HepG2 (cell line): ENCODE results near the gene CDHR5. TPM values are rescaled to one million over a fixed set of nuclear protein-coding genes. Genes with fewer than 3 reads are reported as not detected.

Experiments
- ATAC-seq: fragments of 200-7000 bp; cut with Tn5 transposase; 3 replicates; pipeline ENCODE4 v1.9.1; 2020; ENCODE audit warnings: mild to moderate bottlenecking, moderate library complexity
- BruUV-seq: library from RNA; stranded (reverse); fragments of 400-500 nt; replicated peaks from 2 replicates; lab custom pipeline; 2021; lab: Mats Ljungman, UMichigan
- CTCF ChIA-PET: fragments of 300-600 bp; formaldehyde crosslinking; extraction: SDS; loops from one replicate; lab custom pipeline; 2021; ENCODE audit warnings: low total read pairs, inconsistent platforms, low intra/inter-chr PET ratio; lab: Yijun Ruan, JAX
- POLR2A ChIA-PET: fragments of 350-600 bp; sonication (Branson Sonifier 250); formaldehyde crosslinking; loops from one replicate; lab custom pipeline; 2020; ENCODE audit warnings: antibody characterized with exemption, inconsistent platforms; lab: Yijun Ruan, JAX
- DNase-seq: peaks from one replicate; pipeline ENCODE4 v3.0.0-alpha.2; 2015; ENCODE audit warnings: low spot score
- FAIRE-seq: peaks from 3 replicates; lab custom pipeline; 2011; peaks lifted over from hg19 to GRCh38; lab: Jason Lieb, UNC
- H2AFZ ChIP-seq: one replicate; pipeline ENCODE4 v1.6.1; 2011; ENCODE audit warnings: low read length, inconsistent platforms
- H3K27ac ChIP-seq: fragments of 300-600 bp; 3 replicates; pipeline ENCODE4 v1.8.0; 2011; ENCODE audit warnings: mixed run types, mild to moderate bottlenecking, mixed read lengths, low read length, inconsistent platforms; ENCODE audit not compliant: insufficient read depth; ENCODE audit errors: extremely low read length
- H3K27me3 ChIP-seq, 2 experiments: fragments of 200-600 bp in 1 of 2; 2 replicates in 1 of 2; 3 replicates in 1 of 2; pipeline versions ENCODE4 v1.6.0 to v1.8.0; 2011; ENCODE audit warnings: low read length in 2 of 2, mild to moderate bottlenecking in 2 of 2, moderate library complexity in 2 of 2, inconsistent platforms in 1 of 2; ENCODE audit not compliant: insufficient read depth in 2 of 2, control insufficient read depth in 1 of 2
- H3K36me3 ChIP-seq, 2 experiments: fragments of 200-600 bp in 1 of 2; replicated peaks in 1 of 2; 2 replicates in 1 of 2; 3 replicates in 1 of 2; pipeline versions ENCODE4 v1.5.1 to v1.8.0; 2011; ENCODE audit warnings: low read length in 2 of 2, inconsistent platforms in 1 of 2; ENCODE audit not compliant: insufficient read depth in 2 of 2, control insufficient read depth in 1 of 2
- H3K4me1 ChIP-seq: 2 replicates; pipeline ENCODE4 v1.5.1; 2012; ENCODE audit warnings: low read length, inconsistent platforms; ENCODE audit not compliant: insufficient read depth
- H3K4me2 ChIP-seq: 2 replicates; pipeline ENCODE4 v1.6.0; 2011; ENCODE audit warnings: low read depth, low read length, inconsistent platforms
- H3K4me3 ChIP-seq, 3 experiments: fragments of 200-600 bp in 1 of 3; sonication (generic), shearing (Covaris generic) in 1 of 3; replicated peaks in 1 of 3; 2 replicates each; pipeline ENCODE4 v1.5.1; 2011 to 2016; ENCODE audit warnings: low read length in 3 of 3, inconsistent platforms in 2 of 3, low read depth in 2 of 3, mild to moderate bottlenecking in 2 of 3, control low read depth in 1 of 3, mixed read lengths in 1 of 3; ENCODE audit not compliant: insufficient read depth in 1 of 3
- H3K79me2 ChIP-seq: one replicate; pipeline ENCODE4 v1.6.1; 2011; ENCODE audit warnings: low read length, inconsistent platforms; ENCODE audit not compliant: insufficient read depth
- H3K9ac ChIP-seq: 2 replicates; pipeline ENCODE4 v1.6.0; 2011; ENCODE audit warnings: mild to moderate bottlenecking, low read depth, low read length, inconsistent platforms; ENCODE audit not compliant: insufficient read depth
- H3K9me3 ChIP-seq: 2 replicates; pipeline ENCODE4 v1.5.1; 2012; ENCODE audit warnings: mild to moderate bottlenecking, low read length
- H4K20me1 ChIP-seq: 2 replicates; pipeline ENCODE4 v1.6.0; 2011; ENCODE audit warnings: inconsistent platforms, mild to moderate bottlenecking, low read length, moderate library complexity; ENCODE audit not compliant: insufficient read depth
- RBAK ChIP-seq: sonication (generic); formaldehyde crosslinking; IDR thresholded peaks from 2 replicates; pipeline ENCODE4 v1.5.1; 2020; ENCODE audit warnings: mild to moderate bottlenecking, missing genetic modification reagents
- SIN3B ChIP-seq: fragments of 150-350 bp; IDR thresholded peaks from 2 replicates; pipeline ENCODE4 v1.6.1; 2014; ENCODE audit warnings: low read length
- SP1 ChIP-seq, 2 experiments: fragments of 450-650 bp in 1 of 2; sonication (generic) in 1 of 2; formaldehyde crosslinking in 1 of 2; IDR thresholded peaks; 2 replicates each; pipeline versions ENCODE4 v1.4.0 to v1.6.1; 2016 to 2020; ENCODE audit warnings: missing genetic modification reagents in 1 of 2
- TBX2 ChIP-seq: sonication (generic); formaldehyde crosslinking; IDR thresholded peaks from 2 replicates; pipeline ENCODE4 v1.5.0; 2020; ENCODE audit warnings: missing genetic modification reagents, mild to moderate bottlenecking, borderline replicate concordance
- TCF7 ChIP-seq: sonication (generic); IDR thresholded peaks from 2 replicates; pipeline ENCODE4 v1.6.1; 2016; ENCODE audit warnings: antibody characterized with exemption, low read depth
- ZFX ChIP-seq: sonication (generic); formaldehyde crosslinking; IDR thresholded peaks from 2 replicates; pipeline ENCODE4 v1.4.0; 2020; ENCODE audit warnings: mild to moderate bottlenecking, low read depth, missing genetic modification reagents, moderate library complexity
- ZNF3 ChIP-seq: IDR thresholded peaks from 2 replicates; pipeline ENCODE4 v1.7.0; 2017; ENCODE audit warnings: inconsistent platforms
- ZNF362 ChIP-seq: sonication (generic); formaldehyde crosslinking; IDR thresholded peaks from 2 replicates; pipeline ENCODE4 v1.4.0; 2020; ENCODE audit warnings: missing genetic modification reagents, mild to moderate bottlenecking, borderline replicate concordance
- ZNF383 ChIP-seq: sonication (generic); formaldehyde crosslinking; IDR thresholded peaks from 2 replicates; pipeline ENCODE4 v1.4.0; 2020; ENCODE audit warnings: missing genetic modification reagents, mild to moderate bottlenecking, borderline replicate concordance
- ZNF510 ChIP-seq: sonication (generic); formaldehyde crosslinking; IDR thresholded peaks from 2 replicates; pipeline ENCODE4 v1.4.0; 2020; ENCODE audit warnings: low read depth, mild to moderate bottlenecking, missing genetic modification reagents
- ZNF549 ChIP-seq: sonication (generic); formaldehyde crosslinking; IDR thresholded peaks from 2 replicates; pipeline ENCODE4 v1.5.0; 2020; ENCODE audit warnings: missing genetic modification reagents
- ZNF605 ChIP-seq: sonication (generic); formaldehyde crosslinking; IDR thresholded peaks from 2 replicates; pipeline ENCODE4 v1.8.0; 2022; ENCODE audit warnings: mild to moderate bottlenecking, missing genetic modification reagents
- ZNF660 ChIP-seq: sonication (generic); formaldehyde crosslinking; IDR thresholded peaks from 2 replicates; pipeline ENCODE4 v1.5.1; 2020; ENCODE audit warnings: mild to moderate bottlenecking, low read depth, missing genetic modification reagents, borderline replicate concordance
- ZNF691 ChIP-seq: sonication (generic); formaldehyde crosslinking; IDR thresholded peaks from 2 replicates; pipeline ENCODE4 v1.4.0; 2020; ENCODE audit warnings: missing genetic modification reagents, low read depth, mild to moderate bottlenecking, borderline replicate concordance
- ZNF772 ChIP-seq: sonication (generic); formaldehyde crosslinking; IDR thresholded peaks from 2 replicates; pipeline ENCODE4 v1.5.0; 2020; ENCODE audit warnings: mild to moderate bottlenecking, missing genetic modification reagents
- WGBS: methylation state at CpG from one replicate; pipeline ENCODE4 v1.1.6; 2017; ENCODE audit warnings: low lambda C conversion rate; 5-methylcytosine and 5-hydroxymethylcytosine counted together
- in situ Hi-C: cut with HindIII; loops from 2 replicates; pipeline ENCODE4 v1.10.0; 2017; ENCODE audit warnings: low pct_unique_long_range_greater_than_20kb; ENCODE audit not compliant: extremely low pct_ligation_motif_present
- intact Hi-C: fragments of 100-400 bp; cut with micrococcal nuclease; formaldehyde crosslinking; loops from one replicate; pipeline ENCODE4 v1.10.0; 2022; ENCODE audit not compliant: unreplicated experiment
- polyA plus RNA-seq, 8 experiments: library from polyadenylated mRNA; depleted of rRNA in 3 of 8; stranded (reverse) in 7 of 8; unstranded in 1 of 8; fragments of >200 nt; fragmentation: Illumina TruSeq in 4 of 8; extraction: Trizol in 4 of 8; gene quantifications; 2 replicates each; pipeline versions ENCODE4 v1.2.1 to v1.2.3, GENCODE V29; 2011 to 2016; ENCODE audit warnings: low read depth in 4 of 8, missing spikeins in 1 of 8, mixed read lengths in 1 of 8; ENCODE audit not compliant: insufficient read depth in 1 of 8
- total RNA-seq, 5 experiments: library from RNA; depleted of rRNA; stranded (reverse); fragments of >200 nt; fragmentation: Illumina TruSeq; extraction: Trizol; gene quantifications; 2 replicates each; pipeline ENCODE4 v1.2.3, GENCODE V29; 2016; ENCODE audit warnings: low read depth in 1 of 5
- TF ChIP-seq, protein P1 (sequence below): sonication (generic); formaldehyde crosslinking; IDR thresholded peaks from 2 replicates; pipeline ENCODE4 v1.5.0; 2020; ENCODE audit warnings: mild to moderate bottlenecking, missing genetic modification reagents, moderate library complexity
- TF ChIP-seq, protein P2 (sequence below): sonication (generic); formaldehyde crosslinking; IDR thresholded peaks from 2 replicates; pipeline ENCODE4 v1.4.0; 2020; ENCODE audit warnings: missing genetic modification reagents

The CDHR5 gene
- total and polyA plus RNA-seq, 2 of the 13 experiments (the other 11 are each of a cell fraction or from before 2014, with no cell fraction given): 0.46 to 0.71 TPM

DNA sequence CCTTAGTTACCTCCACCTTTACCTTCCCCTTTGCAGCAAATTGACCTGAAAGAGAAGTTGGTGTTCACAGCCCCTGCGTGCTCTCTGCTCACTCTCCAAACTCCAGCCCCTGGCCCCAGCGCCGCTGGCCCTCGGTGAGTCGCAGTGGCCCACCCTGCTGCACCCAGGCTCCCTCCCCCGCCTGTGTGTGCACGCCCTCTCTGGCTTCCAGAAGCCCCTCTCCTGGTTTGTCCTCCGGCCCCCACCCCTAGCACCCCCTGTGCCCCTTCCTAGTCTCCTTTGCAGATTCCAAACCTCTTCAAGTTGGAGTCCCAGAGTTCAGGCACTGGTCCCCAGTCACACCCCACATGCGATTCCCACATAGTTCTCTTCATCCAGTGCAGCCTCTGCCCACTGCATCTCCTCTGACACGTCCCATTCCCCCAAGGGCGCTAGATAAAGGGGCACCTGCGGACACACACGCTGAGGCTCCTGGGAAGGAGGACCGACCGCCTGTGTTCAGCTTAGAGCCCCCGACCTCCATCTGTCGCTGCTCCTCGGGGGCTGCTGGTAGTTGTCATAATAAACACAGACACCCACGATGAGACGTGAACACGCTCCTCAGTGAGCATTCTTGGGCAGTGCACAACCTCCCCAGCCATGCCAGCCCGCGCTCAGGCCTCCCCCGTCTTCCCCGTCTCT lies 50.0 kb downstream of the CDHR5 start:
- under 1% methylated on average over 15 of the region's 25 CpGs for WGBS
- Histone ChIP-seq H4K20me1 (peaks cover 29% of the 10 kb centered on the region), H3K9me3 (no peaks in the 10 kb centered on the region), H3K4me2 (peak overlapping the region; percentile 99), H3K79me2 (peaks cover 31% of the 10 kb centered on the region), H3K27ac (no peak overlapping the region), H3K27me3 (no peaks in the 10 kb centered on the region; a peak in 2 of 5 replicates), H3K36me3 (peaks cover 0 to 3% of the 10 kb centered on the region in 2 experiments; a peak in 1 of 5 replicates), H3K4me3 (peak overlapping the region; percentile 61 to 80 (median 66)), H2AFZ (no peak overlapping the region), H3K9ac (peak overlapping the region; percentile 61), H3K4me1 (peaks cover 65% of the 10 kb centered on the region)
- DNase-seq (no peak), ATAC-seq (peak; percentile 5), FAIRE-seq (no peak)
- intact Hi-C loops: no loop called here
- POLR2A ChIA-PET: interaction anchor here (1.5 to 2.5 kb wide), 5 partner anchors 13 to 81 kb away, joined by 9 to 33 read pairs (median 27); partner anchors contain the start of gene LMNTD2
- in situ Hi-C loops: no loop called here
- CTCF ChIA-PET: no interaction called here
- no TSS peak for BruUV-seq
- 0 out of 2 replicates have a peak, but pooled peaks have one; percentile 27 for TF ChIP-seq ZNF605 (CRISPR knock-in tag)
- no peak for TF ChIP-seq ZNF383
- TF ChIP-seq ZFX (CRISPR knock-in tag): peak; percentile 15; the same call in 1 of the 2 replicates
- no peak for TF ChIP-seq ZNF362 (CRISPR knock-in tag)
- 0 out of 2 replicates have a peak, but pooled peaks have one; percentile 9 for TF ChIP-seq ZNF691 (CRISPR knock-in tag)
- TF ChIP-seq ZNF772 (CRISPR knock-in tag): no peak
- TF ChIP-seq, protein P1, sequence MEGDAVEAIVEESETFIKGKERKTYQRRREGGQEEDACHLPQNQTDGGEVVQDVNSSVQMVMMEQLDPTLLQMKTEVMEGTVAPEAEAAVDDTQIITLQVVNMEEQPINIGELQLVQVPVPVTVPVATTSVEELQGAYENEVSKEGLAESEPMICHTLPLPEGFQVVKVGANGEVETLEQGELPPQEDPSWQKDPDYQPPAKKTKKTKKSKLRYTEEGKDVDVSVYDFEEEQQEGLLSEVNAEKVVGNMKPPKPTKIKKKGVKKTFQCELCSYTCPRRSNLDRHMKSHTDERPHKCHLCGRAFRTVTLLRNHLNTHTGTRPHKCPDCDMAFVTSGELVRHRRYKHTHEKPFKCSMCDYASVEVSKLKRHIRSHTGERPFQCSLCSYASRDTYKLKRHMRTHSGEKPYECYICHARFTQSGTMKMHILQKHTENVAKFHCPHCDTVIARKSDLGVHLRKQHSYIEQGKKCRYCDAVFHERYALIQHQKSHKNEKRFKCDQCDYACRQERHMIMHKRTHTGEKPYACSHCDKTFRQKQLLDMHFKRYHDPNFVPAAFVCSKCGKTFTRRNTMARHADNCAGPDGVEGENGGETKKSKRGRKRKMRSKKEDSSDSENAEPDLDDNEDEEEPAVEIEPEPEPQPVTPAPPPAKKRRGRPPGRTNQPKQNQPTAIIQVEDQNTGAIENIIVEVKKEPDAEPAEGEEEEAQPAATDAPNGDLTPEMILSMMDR (CRISPR knock-in tag): no peak
- no peak for TF ChIP-seq TBX2 (CRISPR knock-in tag)
- no peak for TF ChIP-seq ZNF660 (CRISPR knock-in tag)
- no peak for TF ChIP-seq ZNF510
- TF ChIP-seq RBAK (CRISPR knock-in tag): no peak
- TF ChIP-seq ZNF3: no peak
- TF ChIP-seq ZNF549 (CRISPR knock-in tag): no peak
- TF ChIP-seq, protein P2, sequence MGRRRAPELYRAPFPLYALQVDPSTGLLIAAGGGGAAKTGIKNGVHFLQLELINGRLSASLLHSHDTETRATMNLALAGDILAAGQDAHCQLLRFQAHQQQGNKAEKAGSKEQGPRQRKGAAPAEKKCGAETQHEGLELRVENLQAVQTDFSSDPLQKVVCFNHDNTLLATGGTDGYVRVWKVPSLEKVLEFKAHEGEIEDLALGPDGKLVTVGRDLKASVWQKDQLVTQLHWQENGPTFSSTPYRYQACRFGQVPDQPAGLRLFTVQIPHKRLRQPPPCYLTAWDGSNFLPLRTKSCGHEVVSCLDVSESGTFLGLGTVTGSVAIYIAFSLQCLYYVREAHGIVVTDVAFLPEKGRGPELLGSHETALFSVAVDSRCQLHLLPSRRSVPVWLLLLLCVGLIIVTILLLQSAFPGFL (CRISPR knock-in tag): no peak
- TF ChIP-seq TCF7: no peak
- no peak for TF ChIP-seq SIN3B
- TF ChIP-seq SP1 (IDR thresholded peaks at IDR 0.05): no peak
- TF ChIP-seq SP1 (CRISPR knock-in tag; IDR thresholded peaks at IDR 0.05): no peak
